GM12878 (cell line): ENCODE results near the gene OPRM1.

Experiments
- ATF3 ChIP-seq: IDR thresholded peaks from 2 replicates; pipeline ENCODE4 v1.6.1; 2011; ENCODE audit warnings: low read depth, mild to moderate bottlenecking, low read length, moderate library complexity, borderline replicate concordance; ENCODE audit errors: extremely low read depth
- BACH1 ChIP-seq: fragments of 450-650 bp; IDR thresholded peaks from 2 replicates; pipeline ENCODE4 v1.6.1; 2017; ENCODE audit warnings: mild to moderate bottlenecking, borderline replicate concordance
- BHLHE40 ChIP-seq, 2 experiments: fragments of 450-650 bp in 1 of 2; IDR thresholded peaks; 2 replicates each; pipeline ENCODE4 v1.6.1; 2011 to 2017; ENCODE audit warnings: low read depth in 2 of 2, borderline replicate concordance in 1 of 2, improper control_type of control experiment in 1 of 2, low read length in 1 of 2, mild to moderate bottlenecking in 1 of 2
- CREM ChIP-seq: IDR thresholded peaks from 2 replicates; pipeline ENCODE4 v1.6.1; 2014; ENCODE audit warnings: antibody characterized with exemption, low read depth
- CTCF ChIP-seq, 3 experiments: IDR thresholded peaks in 2 of 3; conservative IDR thresholded peaks in 1 of 3; 2 replicates each; pipeline ENCODE4 v1.5.1; 2011; ENCODE audit warnings: low read depth in 3 of 3, low read length in 3 of 3, mild to moderate bottlenecking in 3 of 3, control low read depth in 2 of 3, moderate library complexity in 2 of 3, inconsistent platforms in 1 of 3, mixed read lengths in 1 of 3; ENCODE audit not compliant: control insufficient read depth in 2 of 3, insufficient read depth in 1 of 3; ENCODE audit errors: extremely low read depth in 1 of 3
- IRF3 ChIP-seq: fragments of 450-650 bp; IDR thresholded peaks from 2 replicates; pipeline ENCODE4 v1.6.1; 2014; ENCODE audit warnings: mild to moderate bottlenecking
- MYC ChIP-seq: IDR thresholded peaks from 2 replicates; pipeline ENCODE4 v1.6.1; 2011; ENCODE audit warnings: mild to moderate bottlenecking, low read length, moderate library complexity, inconsistent platforms; ENCODE audit not compliant: insufficient read depth, insufficient replicate concordance, insufficient read length, severe bottlenecking
- NFYB ChIP-seq: IDR thresholded peaks from 2 replicates; pipeline ENCODE4 v1.6.1; 2011; ENCODE audit warnings: low read depth, mild to moderate bottlenecking, low read length, improper control_type of control experiment, moderate library complexity; ENCODE audit not compliant: insufficient read depth
- PBX3 ChIP-seq: IDR thresholded peaks from 2 replicates; pipeline ENCODE4 v1.6.1; 2011; ENCODE audit warnings: mild to moderate bottlenecking, low read depth, low read length, moderate library complexity; ENCODE audit not compliant: insufficient replicate concordance
- POLR2AphosphoS5 ChIP-seq: IDR thresholded peaks from 2 replicates; pipeline ENCODE4 v1.6.1; 2011; ENCODE audit warnings: mild to moderate bottlenecking, low read length, inconsistent platforms
- YY1 ChIP-seq: IDR thresholded peaks from 2 replicates; pipeline ENCODE4 v1.6.1; 2011; ENCODE audit warnings: low read depth, mild to moderate bottlenecking, low read length
- ZBTB40 ChIP-seq: fragments of 450-650 bp; IDR thresholded peaks from 2 replicates; pipeline ENCODE4 v1.6.1; 2016; ENCODE audit warnings: mild to moderate bottlenecking, moderate library complexity, borderline replicate concordance
- ZNF274 ChIP-seq: IDR thresholded peaks from one replicate; pipeline ENCODE4 v1.8.0; 2011; ENCODE audit not compliant: insufficient read length, insufficient read depth

- TF ChIP-seq PBX3, result no peak
- no peak for TF ChIP-seq IRF3
- TF ChIP-seq MYC, result no peak
- no peak for TF ChIP-seq CTCF (IDR thresholded peaks at IDR 0.05 in 2 of 3, conservative IDR thresholded peaks at IDR 0.05 in 1 of 3; ENCODE audit: control insufficient read depth in 2 of 3, extremely low read depth in 1 of 3, insufficient read depth in 1 of 3, low read depth in 3 of 3, low read length in 3 of 3)
- no peak for TF ChIP-seq POLR2AphosphoS5
- TF ChIP-seq BHLHE40 (IDR thresholded peaks at IDR 0.05; ENCODE audit: borderline replicate concordance in 1 of 2, low read depth in 2 of 2, low read length in 1 of 2), result no peak
- no peak for TF ChIP-seq NFYB
- TF ChIP-seq ATF3, result no peak
- TF ChIP-seq ZNF274, result no peak
- TF ChIP-seq YY1, result no peak
- TF ChIP-seq CREM, result no peak
- TF ChIP-seq ZBTB40, result no peak
- TF ChIP-seq BACH1, result no peak
These were observed 213.6 kb downstream of the OPRM1 start for GRCh38 chr6:154252678-154253077.
